ENCODE data around the gene MSI2.

The MSI2 gene

GRCh38 chr17:57270801-57271245, 14.5 kb downstream of the MSI2 start:
- no peak for DNase-seq (ENCODE audit: low read depth in 2 of 2)

GRCh38 chr17:57271821-57272220, 15.5 kb downstream of the MSI2 start:
- no peak for DNase-seq (ENCODE audit: low read depth in 2 of 2)

GRCh38 chr17:57273490-57273889, 17.2 kb downstream of the MSI2 start:
- DNase-seq (ENCODE audit: low read depth in 2 of 2): no peak

DNA sequence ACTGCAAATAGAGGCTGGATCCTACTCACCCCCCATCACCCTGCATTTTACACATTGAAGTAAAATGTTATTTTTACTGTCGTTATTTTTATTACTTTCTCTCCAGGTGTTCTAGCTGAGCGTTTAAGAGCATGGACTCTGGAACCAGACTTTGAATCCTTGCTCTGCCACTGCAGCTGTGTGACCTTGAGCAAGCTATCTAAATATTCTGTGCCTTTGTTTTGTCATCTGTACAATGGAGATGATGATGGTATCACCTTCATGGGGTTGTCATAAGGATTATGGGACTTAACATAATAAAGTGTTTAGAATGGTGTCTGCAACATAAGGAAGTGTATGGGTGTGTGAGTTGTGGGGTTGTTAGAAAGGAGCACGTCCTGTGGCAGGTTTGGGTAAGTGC, 17.8 kb downstream of the MSI2 start:
- DNase-seq (ENCODE audit: low read depth in 2 of 2): no peak

- DNase-seq (ENCODE audit: low read depth in 2 of 2): no peak
Measured at GRCh38 chr17:57275071-57275764, 18.9 kb downstream of the MSI2 start.

DNA sequence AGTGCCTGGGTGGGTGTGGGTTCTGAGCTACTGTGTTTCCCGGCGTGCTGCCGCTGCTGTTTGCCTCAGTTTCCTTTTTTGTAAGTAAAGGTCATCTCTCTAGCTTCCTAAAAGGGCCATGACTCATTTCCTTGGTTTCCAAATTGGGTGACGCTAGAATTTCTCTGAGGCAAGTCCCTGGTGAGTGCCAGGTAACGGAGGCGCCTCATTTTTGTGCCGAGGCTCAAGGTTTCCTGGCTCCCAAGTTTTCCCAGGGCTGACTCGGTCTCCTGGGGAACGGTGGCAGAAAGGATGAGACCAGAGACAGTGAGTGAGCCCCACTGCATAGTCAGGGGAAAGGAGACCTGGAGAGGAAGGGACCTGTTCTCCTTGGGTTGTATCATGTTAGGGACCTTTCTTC, 20.3 kb downstream of the MSI2 start:
- no peak for DNase-seq (ENCODE audit: low read depth in 2 of 2)

GRCh38 chr17:57277923-57278604, 21.7 kb downstream of the MSI2 start:
- no peak for DNase-seq (ENCODE audit: low read depth in 2 of 2)

DNA sequence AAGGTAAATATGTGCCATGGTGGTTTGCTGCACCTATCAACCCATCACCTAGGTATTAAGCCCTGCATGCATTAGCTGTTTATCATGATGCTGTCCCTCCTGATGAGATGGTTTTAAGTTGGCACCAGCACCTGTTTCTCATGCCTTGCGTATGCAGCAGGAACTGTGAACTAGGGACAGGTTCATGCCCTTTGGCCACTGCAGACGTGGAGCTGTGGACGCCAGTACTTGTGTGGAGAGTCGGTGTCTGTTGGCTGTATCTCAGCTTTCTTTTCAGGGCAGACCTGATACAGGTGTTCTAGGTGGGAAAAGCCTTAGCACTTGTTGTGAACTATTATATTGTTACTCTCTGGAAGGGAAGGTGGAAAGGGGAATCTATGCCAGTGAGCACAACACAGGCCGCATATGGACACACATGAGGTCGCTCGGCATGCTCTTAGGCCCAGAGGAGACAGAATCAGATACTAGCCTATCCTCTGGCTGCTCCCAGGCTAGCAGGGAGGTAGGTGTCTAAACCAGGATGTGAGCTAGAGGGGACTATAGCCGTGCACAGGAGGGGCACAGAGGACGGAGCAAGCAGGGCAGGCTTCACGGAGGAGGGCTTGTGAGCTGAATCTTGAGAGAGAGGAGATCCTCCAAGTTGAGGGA, 22.5 kb downstream of the MSI2 start:
- no peak for DNase-seq (ENCODE audit: low read depth in 2 of 2)

- DNase-seq (ENCODE audit: low read depth in 2 of 2): no peak
Measured at GRCh38 chr17:57279432-57279831, 23.1 kb downstream of the MSI2 start.

GRCh38 chr17:57281887-57282286, 25.6 kb downstream of the MSI2 start:
- DNase-seq (ENCODE audit: low read depth in 2 of 2): no peak

- DNase-seq (ENCODE audit: low read depth in 2 of 2): no peak
Measured at GRCh38 chr17:57282296-57282695, 26.0 kb downstream of the MSI2 start.

- no peak for DNase-seq (ENCODE audit: low read depth in 2 of 2)
Measured at GRCh38 chr17:57283203-57283971, 27.1 kb downstream of the MSI2 start.

GRCh38 chr17:57284583-57284982, 28.3 kb downstream of the MSI2 start:
- DNase-seq (ENCODE audit: low read depth in 2 of 2): peak in 1 of 2 donors; percentile 13

- peak; percentile 50 to 57 for DNase-seq (ENCODE audit: low read depth in 2 of 2)
Measured at GRCh38 chr17:57284984-57285646, 28.8 kb downstream of the MSI2 start.

GRCh38 chr17:57285701-57286100, 29.4 kb downstream of the MSI2 start:
- DNase-seq (ENCODE audit: low read depth in 2 of 2): no peak

DNA sequence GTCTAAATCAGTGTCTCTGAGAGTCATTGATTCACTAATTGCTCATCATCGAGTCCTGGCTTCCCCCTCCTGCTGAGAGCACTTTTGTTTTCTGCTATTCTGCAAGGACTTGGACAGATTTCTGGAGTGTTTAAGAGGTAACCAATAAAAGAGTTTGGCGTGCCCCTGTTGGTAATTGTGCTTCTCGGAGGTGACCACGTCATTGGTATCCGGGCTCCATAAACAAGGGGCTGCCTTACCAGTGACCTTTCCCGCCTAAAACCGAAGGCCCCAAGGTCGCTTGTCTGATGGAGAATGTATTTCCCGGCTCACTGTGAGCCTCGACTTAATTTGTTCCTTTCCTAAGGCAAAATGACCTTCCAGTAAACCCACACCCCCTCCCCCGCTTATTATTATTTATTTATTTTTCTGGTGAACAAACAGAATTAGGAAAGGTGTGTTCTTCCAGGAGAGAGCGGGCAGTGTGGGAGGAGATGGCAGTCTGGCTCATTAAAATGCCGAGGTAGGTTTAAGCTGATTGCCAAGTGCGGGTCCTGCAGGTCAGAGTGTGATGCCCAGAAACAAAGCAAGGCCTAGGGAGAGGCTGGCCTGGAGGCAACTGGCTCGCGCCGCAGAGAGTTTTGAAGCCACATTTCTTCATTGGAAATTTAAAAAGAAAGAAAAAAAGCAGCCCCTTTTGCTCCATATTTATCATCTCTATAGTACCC, 30.2 kb downstream of the MSI2 start:
- no peak for DNase-seq (ENCODE audit: low read depth in 2 of 2)

DNA sequence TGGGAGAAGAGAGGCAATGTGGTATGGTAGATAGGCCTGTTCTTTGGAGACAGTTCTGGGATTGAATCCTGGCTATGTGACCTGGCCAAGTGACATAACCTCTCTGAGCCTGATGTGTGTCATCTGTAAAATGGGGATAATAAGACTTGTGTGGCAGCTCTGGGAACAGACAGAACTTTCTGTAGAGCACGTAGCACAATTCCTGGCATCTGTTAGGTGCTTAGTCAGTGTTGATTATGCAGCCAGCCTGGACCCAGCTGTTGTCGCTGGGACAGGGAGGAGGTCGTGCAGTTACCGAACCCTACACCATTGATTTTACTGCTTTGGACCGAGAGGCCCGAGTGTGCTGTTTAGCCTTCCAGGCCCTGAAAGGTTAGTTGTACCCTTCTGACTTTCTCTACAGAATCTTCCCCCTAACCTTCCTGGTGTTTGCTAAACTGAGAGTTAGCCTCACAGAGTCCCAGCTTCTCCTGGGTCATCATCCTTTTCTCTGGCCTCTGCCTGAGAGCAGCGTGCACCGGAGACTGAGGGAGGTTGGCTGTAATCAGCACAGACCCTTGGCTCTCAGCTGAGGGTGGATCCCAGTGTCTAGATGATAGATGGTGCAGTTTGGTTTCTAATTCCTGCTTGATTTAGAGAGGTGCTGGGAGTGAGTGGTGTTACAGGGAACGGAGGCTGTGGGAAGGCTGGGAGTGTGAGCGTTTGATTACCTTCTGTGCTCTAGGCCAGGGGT, 31.9 kb downstream of the MSI2 start:
- no peak for DNase-seq (ENCODE audit: low read depth in 2 of 2)

GRCh38 chr17:57288773-57289121, 32.4 kb downstream of the MSI2 start:
- DNase-seq (ENCODE audit: low read depth in 2 of 2): no peak

DNA sequence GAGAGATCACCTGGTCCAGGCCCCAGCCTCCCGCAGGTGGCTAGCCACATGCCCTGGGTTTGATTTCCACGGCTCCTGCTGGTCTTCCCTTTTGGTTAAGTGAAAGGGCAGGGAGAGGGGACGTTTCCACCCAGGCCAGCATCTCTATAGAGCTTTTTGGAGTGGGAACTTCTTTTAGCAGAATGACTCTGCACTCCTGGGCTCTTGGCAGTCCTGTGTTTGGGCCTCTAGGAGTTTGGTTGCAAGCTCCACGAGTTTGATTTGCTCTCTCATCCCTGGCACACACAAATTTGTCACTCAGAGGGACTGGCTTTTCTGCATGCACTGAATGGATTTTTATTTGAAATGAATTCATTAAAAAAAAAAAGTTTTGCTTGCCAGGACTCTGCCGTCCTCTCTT, 32.8 kb downstream of the MSI2 start:
- no peak for DNase-seq (ENCODE audit: low read depth in 2 of 2)

- no peak for DNase-seq (ENCODE audit: low read depth in 2 of 2)
Measured at GRCh38 chr17:57289613-57290012, 33.3 kb downstream of the MSI2 start.

All from stimulated activated CD8-positive, alpha-beta memory T cell treated with anti-CD3 and anti-CD28 coated beads, Interleukin-15, amount 100 ng/mL, for 48 hours (primary cell).